ENCODE measurements around the gene PLXNB2.

PLXNB2 gene

GRCh38 chr22:50280708-50281383, 26.6 kb downstream of the PLXNB2 start:
- TF ChIP-seq FOXP2 (optimal IDR thresholded peaks at IDR 0.05; ENCODE audit: borderline replicate concordance, extremely low read depth, extremely low read length, insufficient read depth) = no peak
- no peak for TF ChIP-seq REST (IDR thresholded peaks at IDR 0.05; ENCODE audit: insufficient read depth in 1 of 2, low read depth in 2 of 2, low read length in 2 of 2)
- no peak for TF ChIP-seq POLR2AphosphoS5 (IDR thresholded peaks at IDR 0.05; ENCODE audit: low read depth, low read length)
- TF ChIP-seq TAF1 (IDR thresholded peaks at IDR 0.05; ENCODE audit: borderline replicate concordance, insufficient read depth, low read length) = no peak
- no peak for TF ChIP-seq SIN3A (IDR thresholded peaks at IDR 0.05; ENCODE audit: borderline replicate concordance, insufficient read depth, low read length)

GRCh38 chr22:50280022-50280707, 27.3 kb downstream of the PLXNB2 start:
- TF ChIP-seq POLR2AphosphoS5 (IDR thresholded peaks at IDR 0.05; ENCODE audit: low read depth, low read length) (no peak), REST (IDR thresholded peaks at IDR 0.05; ENCODE audit: insufficient read depth in 1 of 2, low read depth in 2 of 2, low read length in 2 of 2) (no peak), TAF1 (IDR thresholded peaks at IDR 0.05; ENCODE audit: borderline replicate concordance, insufficient read depth, low read length) (no peak), FOXP2 (optimal IDR thresholded peaks at IDR 0.05; ENCODE audit: borderline replicate concordance, extremely low read depth, extremely low read length, insufficient read depth) (no peak), SIN3A (IDR thresholded peaks at IDR 0.05; ENCODE audit: borderline replicate concordance, insufficient read depth, low read length) (no peak)

- no peak for TF ChIP-seq FOXP2 (optimal IDR thresholded peaks at IDR 0.05; ENCODE audit: borderline replicate concordance, extremely low read depth, extremely low read length, insufficient read depth)
- TF ChIP-seq TAF1 (IDR thresholded peaks at IDR 0.05; ENCODE audit: borderline replicate concordance, insufficient read depth, low read length) = no peak
- no peak for TF ChIP-seq REST (IDR thresholded peaks at IDR 0.05; ENCODE audit: insufficient read depth in 1 of 2, low read depth in 2 of 2, low read length in 2 of 2)
- TF ChIP-seq POLR2AphosphoS5 (IDR thresholded peaks at IDR 0.05; ENCODE audit: low read depth, low read length) = no peak
- no peak for TF ChIP-seq SIN3A (IDR thresholded peaks at IDR 0.05; ENCODE audit: borderline replicate concordance, insufficient read depth, low read length)
Measured at GRCh38 chr22:50278956-50279619, 28.4 kb downstream of the PLXNB2 start.

- TF ChIP-seq FOXP2 (optimal IDR thresholded peaks at IDR 0.05; ENCODE audit: borderline replicate concordance, extremely low read depth, extremely low read length, insufficient read depth) = no peak
- no peak for TF ChIP-seq REST (IDR thresholded peaks at IDR 0.05; ENCODE audit: insufficient read depth in 1 of 2, low read depth in 2 of 2, low read length in 2 of 2)
- TF ChIP-seq TAF1 (IDR thresholded peaks at IDR 0.05; ENCODE audit: borderline replicate concordance, insufficient read depth, low read length) = no peak
- TF ChIP-seq SIN3A (IDR thresholded peaks at IDR 0.05; ENCODE audit: borderline replicate concordance, insufficient read depth, low read length) = no peak
- no peak for TF ChIP-seq POLR2AphosphoS5 (IDR thresholded peaks at IDR 0.05; ENCODE audit: low read depth, low read length)
Measured at GRCh38 chr22:50278461-50278860, 29.0 kb downstream of the PLXNB2 start.
